ENCODE measurements around the gene DNAAF9. TPM values are rescaled to one million over a fixed set of nuclear protein-coding genes. Genes with fewer than 3 reads are reported as not detected.

Gene DNAAF9
- total RNA-seq, 1 donor from 2014 or later, result 2.1 TPM

- intact Hi-C loops (cut with micrococcal nuclease), result no loop called here
Measured at GRCh38 chr20:3412600-3413392, 5.3 kb upstream of the DNAAF9 start.

DNA sequence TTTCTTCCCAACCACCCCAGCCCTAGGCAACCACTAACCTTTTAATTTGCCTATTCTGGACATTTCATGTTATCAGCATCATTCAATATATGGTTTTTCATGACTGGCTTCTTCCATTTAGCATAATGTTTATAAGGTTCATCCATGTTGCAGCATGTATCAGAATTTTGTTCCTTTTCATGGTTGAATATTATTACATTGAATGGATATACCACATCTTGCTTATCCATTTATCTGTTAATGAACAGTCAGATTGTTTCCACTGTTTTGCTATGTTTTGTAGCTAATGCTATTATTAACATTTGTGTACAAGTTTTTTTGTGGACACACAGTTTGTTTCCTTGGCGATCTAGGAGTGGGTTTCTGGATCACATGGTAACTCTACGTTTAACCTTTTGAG is 3.0 kb upstream of the DNAAF9 start:
- intact Hi-C loops (cut with micrococcal nuclease), result no loop called here

DNA sequence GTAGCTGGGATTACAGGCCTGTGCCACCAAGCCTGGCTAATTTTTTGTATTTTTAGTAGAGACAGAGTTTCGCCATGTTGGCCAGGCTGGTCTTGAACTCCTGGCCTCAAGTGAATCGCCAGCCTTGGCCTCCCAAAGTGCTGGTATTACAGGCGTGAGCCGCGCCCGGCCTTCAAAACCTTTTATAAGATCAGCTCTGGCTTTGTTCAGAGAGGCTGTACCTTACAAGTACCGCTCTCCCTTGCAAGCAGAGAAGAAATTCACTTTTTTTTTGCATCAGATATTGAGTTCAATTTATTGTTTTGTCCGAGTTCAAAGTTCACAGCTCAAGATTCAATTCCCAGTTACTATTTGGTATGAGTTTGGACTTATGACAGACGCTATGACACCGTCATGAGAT is 1.9 kb upstream of the DNAAF9 start:
- intact Hi-C loops (cut with micrococcal nuclease), result loop anchor here (2.0 to 5.0 kb wide), 5 partner anchors 359 to 939 kb away; partner anchors contain the start of genes AP5S1, CDC25B, NOP56 and SNRPB

DNA sequence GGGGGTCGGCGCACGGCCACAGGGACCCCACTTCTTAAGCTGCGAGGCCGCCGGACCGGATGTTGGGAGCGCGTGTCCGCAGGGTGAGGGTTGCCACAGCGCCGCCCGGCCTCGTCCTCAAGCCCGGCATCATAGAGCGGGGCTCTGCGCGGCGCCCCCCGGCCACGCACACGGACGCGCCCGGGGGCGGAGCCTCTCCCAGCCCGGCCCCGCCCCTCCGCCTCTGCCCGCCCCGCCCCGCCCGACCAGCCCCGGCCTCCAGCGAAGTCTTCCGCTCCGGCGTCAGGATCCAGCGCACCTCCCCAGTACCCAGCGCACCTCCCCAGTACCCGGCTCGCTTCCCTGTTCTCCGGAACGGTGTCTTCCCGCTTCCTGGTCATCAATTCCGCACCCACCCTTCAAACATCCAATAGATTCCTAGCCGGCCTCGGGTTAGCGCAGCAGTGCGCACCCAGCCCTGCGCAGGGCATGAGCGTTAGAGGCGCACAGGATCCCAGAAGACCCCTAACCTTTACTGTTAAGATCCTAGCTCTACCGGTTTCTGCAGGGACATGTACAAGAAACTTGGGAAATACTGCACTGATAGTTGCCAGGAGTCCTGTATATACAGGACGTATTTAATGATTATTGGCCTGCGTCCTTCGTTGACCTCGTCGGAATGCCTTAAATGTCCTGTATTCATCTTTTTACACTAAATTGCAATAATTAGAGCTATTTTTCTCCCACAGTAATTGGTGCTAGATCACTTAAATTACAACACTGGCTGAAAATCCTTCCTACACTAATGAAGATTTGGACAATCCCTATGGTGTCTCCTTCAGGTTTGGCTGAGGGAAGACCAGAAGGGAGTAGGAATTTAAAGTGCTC is 535 bp upstream of the DNAAF9 start:
- intact Hi-C loops (cut with micrococcal nuclease), result loop anchor here (1.0 to 5.0 kb wide), 11 partner anchors 12 to 937 kb away; partner anchors contain the start of genes AP5S1, CDC25B, DDRGK1 and NOP56

DNA sequence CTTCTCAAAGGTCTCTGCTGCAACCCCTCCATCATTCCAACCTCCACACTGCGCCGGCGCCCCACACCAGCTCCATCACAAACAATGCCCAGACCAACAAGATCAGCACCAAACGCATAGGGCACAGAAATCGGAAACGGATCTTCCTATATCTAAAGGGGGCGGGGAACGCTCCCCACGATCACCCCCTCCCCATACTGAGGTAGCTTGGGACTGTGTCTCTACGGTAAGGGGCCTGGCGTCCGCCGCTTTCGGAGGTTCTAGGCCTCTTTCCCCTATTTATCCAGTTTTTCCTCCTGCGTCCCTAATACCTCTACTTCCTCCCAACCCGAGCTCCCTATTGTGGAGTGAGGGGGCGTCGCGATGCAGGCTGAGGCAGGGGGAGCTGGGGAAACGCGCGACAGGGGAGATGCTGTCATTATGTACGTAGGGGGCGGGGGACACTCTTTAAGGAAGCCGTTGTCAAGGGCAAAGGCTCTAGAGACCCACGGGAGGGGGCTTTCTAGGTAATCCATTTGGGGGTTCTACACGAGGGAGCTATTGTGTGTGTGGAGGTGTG is 909 bp downstream of the DNAAF9 start:
- intact Hi-C loops (cut with micrococcal nuclease), result loop anchor here (5.0 kb wide), 2 partner anchors 391 to 754 kb away; partner anchors contain the start of genes CDC25B and NOP56

DNA sequence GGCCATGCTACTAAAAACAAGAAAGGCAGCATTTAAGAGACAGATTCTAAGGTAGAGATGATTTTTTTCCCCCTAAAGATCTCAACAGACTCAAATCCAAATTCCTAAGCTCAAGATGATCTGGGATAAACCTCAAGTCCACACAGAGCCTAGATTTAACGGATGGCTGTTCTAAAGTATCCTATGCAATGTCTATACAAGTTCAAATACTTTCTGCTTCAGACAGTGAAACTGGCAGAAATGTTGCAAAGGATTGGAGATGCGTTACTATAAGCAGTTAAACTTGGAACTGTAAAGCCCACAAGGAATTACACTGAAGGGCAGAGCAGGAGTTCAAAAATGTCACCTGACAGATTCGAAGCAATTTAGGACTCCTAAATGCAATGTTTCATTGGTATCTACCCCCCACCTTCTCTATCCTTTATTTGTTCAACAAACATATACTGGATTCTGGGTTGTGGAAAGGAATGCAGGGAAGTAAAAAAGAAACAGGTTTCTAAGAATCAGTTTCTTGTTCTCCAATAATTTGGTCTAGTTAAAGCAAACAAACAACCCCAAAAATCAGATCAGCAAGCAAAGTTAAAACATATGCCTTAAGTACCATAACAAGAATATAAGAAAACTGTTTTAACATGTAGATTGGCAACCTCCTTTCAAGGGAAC is 1.6 kb downstream of the DNAAF9 start:
- intact Hi-C loops (cut with micrococcal nuclease), result loop anchor here (5.0 kb wide), 2 partner anchors 391 to 754 kb away; partner anchors contain the start of genes CDC25B and NOP56

GRCh38 chr20:3405139-3405538 is 2.3 kb downstream of the DNAAF9 start:
- intact Hi-C loops (cut with micrococcal nuclease), result loop anchor here (5.0 kb wide), 2 partner anchors 392 to 753 kb away; partner anchors contain the start of genes CDC25B and NOP56

GRCh38 chr20:3404402-3404801 is 3.1 kb downstream of the DNAAF9 start:
- intact Hi-C loops (cut with micrococcal nuclease), result no loop called here

GRCh38 chr20:3403741-3404140 is 3.7 kb downstream of the DNAAF9 start:
- intact Hi-C loops (cut with micrococcal nuclease), result no loop called here

DNA sequence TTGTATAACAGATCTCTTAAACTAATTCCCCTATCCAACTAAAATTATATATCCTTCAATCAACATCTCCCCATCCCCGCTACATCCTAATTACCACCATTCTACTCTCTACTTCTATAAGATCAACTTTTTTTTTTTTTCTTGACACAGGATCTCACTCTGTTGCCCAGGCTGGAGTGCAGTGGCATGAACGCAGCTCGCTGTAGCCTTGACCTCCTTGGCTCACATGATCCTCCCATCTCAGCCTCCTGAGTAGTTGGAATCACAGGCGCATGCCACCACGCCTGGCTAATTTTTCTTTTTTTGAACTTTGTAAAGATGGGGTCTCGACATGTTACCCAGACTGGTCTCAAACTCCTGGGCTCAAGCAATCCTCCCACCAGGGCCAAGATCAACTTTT is 5.0 kb downstream of the DNAAF9 start:
- intact Hi-C loops (cut with micrococcal nuclease), result no loop called here

DNA sequence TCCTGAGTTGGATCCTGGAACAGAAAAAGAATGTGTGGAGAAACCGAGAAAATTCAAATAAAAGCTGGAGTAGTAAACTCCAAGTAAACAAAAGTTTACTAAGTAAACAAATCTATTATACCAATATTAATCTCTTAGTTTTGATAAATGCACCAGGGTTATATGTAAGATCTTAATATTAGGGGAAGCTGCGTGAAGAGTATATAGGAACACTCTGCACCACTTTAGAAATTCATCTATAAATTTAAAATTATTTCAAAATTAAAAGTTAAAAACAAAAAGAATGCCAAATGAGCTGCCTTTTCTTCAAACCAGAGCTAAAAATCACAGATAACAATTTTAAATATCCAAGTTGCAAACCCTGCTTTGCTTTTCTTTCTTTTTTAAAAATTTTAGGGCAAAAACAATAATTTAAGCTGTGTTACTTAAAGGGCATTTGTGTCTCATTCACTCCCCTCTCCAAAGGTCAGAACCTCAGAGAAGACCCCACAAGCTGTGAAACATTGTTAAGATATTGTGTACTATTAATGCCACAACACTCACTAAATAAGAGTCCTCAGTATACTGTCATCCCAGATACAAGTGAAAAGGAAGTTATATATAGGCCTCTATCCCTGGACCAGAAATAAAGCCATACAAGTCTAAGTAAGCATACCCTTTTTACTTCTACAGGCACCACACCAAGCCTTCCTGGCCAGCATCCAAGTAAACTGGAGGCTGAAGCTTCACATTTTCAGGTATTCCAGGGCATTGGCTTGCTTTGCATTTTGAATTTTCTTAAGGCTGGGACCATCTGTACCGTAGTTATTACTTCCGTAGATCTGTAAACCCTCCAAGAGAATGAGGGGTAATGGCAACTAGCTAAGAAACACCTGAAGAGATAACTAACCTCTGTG is 7.0 kb downstream of the DNAAF9 start:
- intact Hi-C loops (cut with micrococcal nuclease), result no loop called here

GRCh38 chr20:3398681-3399252 is 8.7 kb downstream of the DNAAF9 start:
- intact Hi-C loops (cut with micrococcal nuclease), result no loop called here

DNA sequence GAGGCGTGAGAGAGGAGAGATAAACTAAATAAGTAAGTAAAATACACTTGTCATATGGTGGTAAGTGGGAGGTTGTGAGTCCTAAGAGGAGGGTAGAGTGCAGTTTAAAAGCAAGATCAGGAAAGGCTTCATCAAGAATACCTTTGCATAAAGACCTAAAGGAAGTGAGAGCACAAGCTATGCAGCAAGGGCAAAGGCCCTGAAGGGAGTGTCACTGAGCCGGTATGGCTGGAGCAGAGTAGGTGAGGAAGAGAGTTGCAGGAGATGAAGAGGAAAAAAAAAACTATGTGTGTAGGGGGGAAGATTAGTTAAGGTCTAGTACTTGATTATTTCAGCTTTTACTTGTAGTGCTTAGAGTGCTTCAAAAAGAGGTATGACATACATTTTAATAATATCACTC is 11.0 kb downstream of the DNAAF9 start:
- intact Hi-C loops (cut with micrococcal nuclease), result no loop called here

DNA sequence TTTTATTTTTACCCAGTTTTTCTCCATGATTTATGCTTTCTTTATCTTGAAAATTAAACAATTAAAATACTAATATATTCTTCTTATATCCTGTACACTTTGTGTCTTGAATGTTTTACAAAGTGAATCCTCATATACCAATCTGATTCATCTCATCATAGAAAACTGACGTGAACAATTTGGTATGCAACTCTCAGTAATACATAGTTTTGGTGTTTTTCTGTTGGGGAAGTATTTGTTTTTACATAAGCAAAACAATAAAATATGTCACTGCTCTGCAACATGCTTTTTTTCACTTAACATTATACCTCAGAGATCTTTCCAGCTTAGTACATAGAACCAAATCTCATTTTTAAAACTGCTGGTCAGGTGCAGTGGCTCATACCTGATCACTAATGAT is 14.7 kb downstream of the DNAAF9 start:
- intact Hi-C loops (cut with micrococcal nuclease), result no loop called here

DNA sequence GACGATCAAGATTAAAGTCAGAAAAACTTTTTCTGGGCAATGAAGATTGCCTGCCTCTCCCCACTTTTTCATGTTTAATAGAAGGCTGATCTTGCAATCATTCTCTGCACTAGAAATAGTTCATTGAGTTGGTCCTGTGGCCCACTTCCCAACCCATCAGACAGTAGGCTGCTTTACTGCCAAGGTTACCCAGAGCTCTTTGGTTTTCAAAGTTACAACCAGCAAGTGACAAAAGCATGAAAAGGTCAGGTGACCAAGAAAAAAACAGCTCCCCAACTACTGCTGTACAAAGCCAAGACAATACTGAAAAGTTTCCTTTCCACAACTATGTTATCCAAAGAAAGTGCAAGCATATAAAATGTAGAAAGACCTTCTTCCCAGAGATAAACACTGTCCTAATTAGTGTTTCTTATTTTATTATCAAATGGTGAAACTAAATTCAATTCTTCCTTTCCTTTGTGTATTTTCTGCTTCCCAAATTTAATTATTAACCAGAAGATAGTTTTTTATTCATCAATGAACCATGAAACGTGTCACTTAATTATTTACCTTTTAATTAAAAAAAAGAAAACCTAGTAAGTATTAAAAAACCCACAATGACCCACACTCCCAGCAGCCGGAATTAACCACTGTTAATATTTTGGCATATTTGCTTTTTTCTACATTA is 16.6 kb downstream of the DNAAF9 start:
- intact Hi-C loops (cut with micrococcal nuclease), result no loop called here

- intact Hi-C loops (cut with micrococcal nuclease), result no loop called here
Measured at GRCh38 chr20:3383878-3384495, 23.5 kb downstream of the DNAAF9 start.

- intact Hi-C loops (cut with micrococcal nuclease), result no loop called here
Measured at GRCh38 chr20:3382836-3383235, 24.6 kb downstream of the DNAAF9 start.

DNA sequence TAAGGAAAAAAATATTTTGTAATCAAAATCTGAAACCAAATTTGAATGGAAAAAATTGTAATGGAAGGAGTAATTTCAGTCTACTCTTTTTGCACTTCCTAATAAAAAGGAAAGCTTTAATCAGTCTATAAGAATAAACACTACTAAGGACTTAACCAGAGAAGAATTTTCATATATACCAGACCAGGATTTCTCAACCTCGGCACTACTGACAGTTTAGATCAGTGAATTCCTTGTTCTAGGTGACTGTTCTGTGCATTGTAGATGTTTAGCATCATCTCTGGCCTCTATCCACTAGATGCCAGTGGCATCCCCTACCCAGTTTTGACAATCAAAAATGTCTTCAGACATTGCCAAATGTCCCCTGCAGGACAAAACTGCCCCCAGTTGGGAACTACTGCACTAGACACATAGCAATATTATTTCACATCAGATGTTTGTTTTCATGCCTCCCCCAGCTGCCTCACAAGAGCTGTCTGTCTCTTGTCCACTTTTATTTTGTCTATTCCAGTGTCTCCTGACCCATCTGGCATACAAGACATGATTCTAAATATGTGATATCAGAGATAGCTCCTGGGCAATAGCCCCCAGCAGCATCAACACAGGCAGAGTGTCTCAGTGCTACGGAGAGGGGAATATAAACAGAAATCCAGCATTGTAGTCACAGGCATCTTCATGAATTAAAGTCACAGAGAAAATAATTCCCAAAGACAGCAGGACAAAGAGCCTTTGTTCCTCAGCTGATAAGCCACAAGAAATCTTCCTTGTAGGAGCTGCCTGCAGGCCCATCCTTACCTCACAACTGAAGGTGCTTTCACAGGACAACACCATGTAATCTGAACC is 27.0 kb downstream of the DNAAF9 start:
- intact Hi-C loops (cut with micrococcal nuclease), result no loop called here
